22Rv1 (cell line): ENCODE data around the gene UBL5.

Experiments
- ZFX ChIP-seq: fragments of 450-650 bp; IDR thresholded peaks from 2 replicates; pipeline ENCODE4 v1.6.1; 2017; ENCODE audit warnings: antibody characterized with exemption, borderline replicate concordance
- TF ChIP-seq, protein P1 (sequence below): fragments of 450-650 bp; IDR thresholded peaks from 2 replicates; pipeline ENCODE4 v1.5.1; 2017; ENCODE audit warnings: mild to moderate bottlenecking

DNA sequence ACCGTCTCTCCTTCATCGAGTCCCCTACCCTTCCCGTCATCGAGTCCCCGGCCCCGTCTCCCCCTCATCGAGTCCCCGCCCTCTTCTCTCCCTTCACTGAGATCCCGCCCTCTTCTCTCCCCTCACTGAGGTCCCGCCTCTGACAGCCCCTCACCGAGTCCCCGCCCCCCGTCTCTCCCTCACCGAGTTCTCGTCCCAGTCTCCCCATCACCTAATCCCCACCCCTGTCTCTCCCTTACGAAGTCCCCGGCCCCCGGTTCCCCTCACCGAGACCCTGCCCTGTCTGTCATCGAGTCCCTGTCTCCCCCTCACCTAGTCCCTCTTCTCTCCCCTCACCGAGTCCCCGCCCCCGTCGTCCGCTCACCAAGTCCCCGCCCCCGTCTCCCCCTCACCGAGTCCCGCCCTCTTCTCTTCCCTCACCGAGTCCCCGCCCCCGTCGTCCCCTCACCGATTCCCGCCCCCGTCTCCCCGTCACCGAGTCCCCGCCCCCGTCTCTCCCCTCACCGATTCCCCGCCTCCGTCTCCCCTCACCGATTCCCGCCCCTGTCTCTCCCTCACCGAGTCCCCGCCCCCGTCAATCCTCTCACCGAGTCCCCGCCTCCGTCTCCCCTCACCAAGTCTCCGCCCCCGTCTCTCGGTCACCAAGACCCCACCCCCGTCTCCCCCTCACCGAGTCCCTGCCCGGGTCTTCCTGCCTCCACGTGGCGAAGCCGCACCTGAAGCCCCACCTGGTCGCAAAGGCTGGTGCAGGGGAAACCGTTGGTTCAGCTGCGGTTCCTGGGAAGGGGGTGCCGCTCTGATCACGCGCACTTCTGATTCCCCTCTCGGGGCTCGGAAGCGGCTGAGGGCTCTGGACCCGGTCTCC, 35.3 kb upstream of the UBL5 start:
- TF ChIP-seq, protein P1, sequence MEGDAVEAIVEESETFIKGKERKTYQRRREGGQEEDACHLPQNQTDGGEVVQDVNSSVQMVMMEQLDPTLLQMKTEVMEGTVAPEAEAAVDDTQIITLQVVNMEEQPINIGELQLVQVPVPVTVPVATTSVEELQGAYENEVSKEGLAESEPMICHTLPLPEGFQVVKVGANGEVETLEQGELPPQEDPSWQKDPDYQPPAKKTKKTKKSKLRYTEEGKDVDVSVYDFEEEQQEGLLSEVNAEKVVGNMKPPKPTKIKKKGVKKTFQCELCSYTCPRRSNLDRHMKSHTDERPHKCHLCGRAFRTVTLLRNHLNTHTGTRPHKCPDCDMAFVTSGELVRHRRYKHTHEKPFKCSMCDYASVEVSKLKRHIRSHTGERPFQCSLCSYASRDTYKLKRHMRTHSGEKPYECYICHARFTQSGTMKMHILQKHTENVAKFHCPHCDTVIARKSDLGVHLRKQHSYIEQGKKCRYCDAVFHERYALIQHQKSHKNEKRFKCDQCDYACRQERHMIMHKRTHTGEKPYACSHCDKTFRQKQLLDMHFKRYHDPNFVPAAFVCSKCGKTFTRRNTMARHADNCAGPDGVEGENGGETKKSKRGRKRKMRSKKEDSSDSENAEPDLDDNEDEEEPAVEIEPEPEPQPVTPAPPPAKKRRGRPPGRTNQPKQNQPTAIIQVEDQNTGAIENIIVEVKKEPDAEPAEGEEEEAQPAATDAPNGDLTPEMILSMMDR = no peak
- TF ChIP-seq ZFX = no peak
